Prostate gland (tissue), 2 donors: ENCODE measurements around the gene DTHD1.

Experiments used
- POLR2AphosphoS5 ChIP-seq: sonication (generic); formaldehyde crosslinking; IDR thresholded peaks from one replicate; pipeline ENCODE4 v1.6.1; 2017; ENCODE audit warnings: antibody characterized with exemption
- TF ChIP-seq, protein P1 (sequence below), 4 experiments: fragments of 200-600 bp in 2 of 4; fragments of 450-650 bp in 2 of 4; sonication (generic) in 2 of 4; IDR thresholded peaks; 1 replicate in 3 of 4; 2 replicates in 1 of 4; pipeline ENCODE4 v1.5.1; 2016 to 2019; ENCODE audit warnings: antibody characterized with exemption in 4 of 4, mild to moderate bottlenecking in 2 of 4, moderate library complexity in 2 of 4

DNA sequence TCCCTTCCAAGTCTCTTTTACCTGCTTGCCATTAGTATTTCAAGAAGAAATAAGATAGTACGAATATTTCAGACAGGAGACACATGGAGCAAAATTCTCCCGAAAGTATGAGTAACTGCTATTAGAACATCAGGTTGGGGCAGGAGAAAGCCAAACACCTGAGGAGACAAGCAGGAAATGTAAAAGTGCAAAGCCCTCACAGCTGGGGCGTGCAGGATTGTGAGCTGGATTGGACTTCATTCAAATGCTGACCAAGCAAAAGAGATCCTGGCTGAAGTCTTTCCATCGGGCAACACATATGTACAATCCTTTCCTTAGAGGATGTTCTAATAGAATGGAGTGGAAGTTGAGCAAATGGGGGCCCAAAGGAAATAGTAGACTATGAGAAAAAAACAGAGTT is 76.8 kb downstream of the DTHD1 start:
- no peak for TF ChIP-seq POLR2AphosphoS5
- TF ChIP-seq, protein P1, sequence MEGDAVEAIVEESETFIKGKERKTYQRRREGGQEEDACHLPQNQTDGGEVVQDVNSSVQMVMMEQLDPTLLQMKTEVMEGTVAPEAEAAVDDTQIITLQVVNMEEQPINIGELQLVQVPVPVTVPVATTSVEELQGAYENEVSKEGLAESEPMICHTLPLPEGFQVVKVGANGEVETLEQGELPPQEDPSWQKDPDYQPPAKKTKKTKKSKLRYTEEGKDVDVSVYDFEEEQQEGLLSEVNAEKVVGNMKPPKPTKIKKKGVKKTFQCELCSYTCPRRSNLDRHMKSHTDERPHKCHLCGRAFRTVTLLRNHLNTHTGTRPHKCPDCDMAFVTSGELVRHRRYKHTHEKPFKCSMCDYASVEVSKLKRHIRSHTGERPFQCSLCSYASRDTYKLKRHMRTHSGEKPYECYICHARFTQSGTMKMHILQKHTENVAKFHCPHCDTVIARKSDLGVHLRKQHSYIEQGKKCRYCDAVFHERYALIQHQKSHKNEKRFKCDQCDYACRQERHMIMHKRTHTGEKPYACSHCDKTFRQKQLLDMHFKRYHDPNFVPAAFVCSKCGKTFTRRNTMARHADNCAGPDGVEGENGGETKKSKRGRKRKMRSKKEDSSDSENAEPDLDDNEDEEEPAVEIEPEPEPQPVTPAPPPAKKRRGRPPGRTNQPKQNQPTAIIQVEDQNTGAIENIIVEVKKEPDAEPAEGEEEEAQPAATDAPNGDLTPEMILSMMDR (IDR thresholded peaks at IDR 0.05): no peak
